Fibroblast of skin of scalp (primary cell): ENCODE data around the gene IL1R1.
A peak's percentile ranks its signal among the peaks of the same experiment; 100 is the strongest.

Experiments used
- DNase-seq: peaks from one replicate; pipeline ENCODE4 v3.0.0-alpha.2; 2013

The IL1R1 gene

DNA sequence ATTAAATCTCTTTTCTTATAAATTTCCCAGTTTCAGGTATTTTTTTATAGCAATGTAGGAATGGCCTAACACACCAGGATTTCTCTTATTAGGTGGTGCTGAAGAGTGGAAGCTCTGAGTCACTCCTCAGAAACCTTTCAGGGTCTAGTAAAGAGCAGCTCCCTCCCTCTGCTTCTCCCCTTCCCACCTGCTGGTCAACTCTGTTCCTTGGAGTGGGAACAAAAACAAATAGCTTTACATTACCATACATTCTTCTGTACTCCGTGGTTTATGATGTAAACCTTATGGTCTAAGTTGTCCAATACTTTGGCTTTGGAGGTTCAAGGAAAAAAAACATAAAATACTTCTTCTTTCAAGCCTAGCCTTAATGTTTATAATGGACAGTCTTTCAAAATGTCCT is 2.7 kb upstream of the IL1R1 start:
- DNase-seq, result peak; percentile 66

DNA sequence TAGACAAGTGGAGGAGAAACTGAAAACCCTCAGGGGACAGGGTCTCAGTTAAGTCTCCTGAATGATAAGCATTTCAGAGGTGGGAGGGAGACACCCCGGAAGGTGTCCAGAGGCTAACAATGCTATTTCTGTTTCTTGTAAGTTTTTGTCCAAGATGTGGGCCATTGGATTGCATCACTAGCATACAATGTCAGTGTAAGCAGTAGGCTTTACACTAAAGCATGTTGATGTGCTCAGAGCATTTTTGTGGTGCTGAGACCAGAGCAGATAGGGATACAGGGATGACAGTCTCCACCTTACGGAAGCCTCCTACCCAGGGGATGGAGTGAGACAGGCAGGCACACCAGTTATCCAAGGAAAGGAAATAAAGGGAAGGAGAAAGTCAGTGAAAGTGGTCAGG is 2.2 kb upstream of the IL1R1 start:
- DNase-seq, result peak; percentile 56

DNA sequence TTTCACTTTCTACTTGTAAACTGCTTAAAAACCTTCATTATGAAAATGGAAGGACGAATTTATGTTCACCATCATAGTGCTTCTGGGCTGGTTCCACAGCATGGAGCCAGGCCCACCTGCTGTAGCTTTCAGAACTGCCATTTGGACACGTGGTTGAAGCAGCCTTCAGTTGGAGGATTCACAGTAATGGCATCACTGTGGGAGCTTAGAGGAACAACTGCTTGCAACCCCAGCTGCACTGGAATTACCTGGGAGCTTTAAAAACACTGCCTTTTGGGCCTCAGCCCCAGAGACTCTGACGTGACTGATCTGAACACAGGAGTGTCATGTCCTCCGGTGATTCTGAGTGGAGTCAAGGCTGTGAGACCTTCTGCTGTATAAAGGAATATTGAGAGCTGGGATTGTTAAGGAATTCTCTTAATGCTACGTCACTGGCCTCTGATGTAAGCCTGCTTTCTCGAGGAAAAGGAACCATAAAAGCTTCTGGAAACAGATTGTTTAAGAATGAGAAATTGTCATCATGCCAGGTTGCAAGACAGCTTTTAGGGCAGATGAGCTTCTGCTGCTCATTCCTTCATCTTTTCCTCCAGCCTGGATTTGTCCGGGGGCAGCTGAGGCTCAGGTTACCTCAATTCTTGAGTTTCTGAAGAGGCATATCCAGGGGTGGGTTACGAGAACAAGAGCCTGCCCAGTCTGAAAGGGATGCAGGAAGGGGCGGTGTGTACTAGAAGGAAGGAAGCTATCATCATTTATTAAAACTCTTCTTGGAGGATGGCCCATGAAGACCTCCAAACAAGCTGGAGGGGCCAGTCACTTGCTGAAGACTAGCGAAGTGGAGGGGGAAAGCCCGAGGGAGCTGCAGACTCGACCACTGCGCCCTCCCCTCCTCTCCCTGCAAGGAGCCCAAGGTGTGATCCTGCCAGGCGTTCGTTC is 1.3 kb upstream of the IL1R1 start:
- DNase-seq, result peak; percentile 90

DNA sequence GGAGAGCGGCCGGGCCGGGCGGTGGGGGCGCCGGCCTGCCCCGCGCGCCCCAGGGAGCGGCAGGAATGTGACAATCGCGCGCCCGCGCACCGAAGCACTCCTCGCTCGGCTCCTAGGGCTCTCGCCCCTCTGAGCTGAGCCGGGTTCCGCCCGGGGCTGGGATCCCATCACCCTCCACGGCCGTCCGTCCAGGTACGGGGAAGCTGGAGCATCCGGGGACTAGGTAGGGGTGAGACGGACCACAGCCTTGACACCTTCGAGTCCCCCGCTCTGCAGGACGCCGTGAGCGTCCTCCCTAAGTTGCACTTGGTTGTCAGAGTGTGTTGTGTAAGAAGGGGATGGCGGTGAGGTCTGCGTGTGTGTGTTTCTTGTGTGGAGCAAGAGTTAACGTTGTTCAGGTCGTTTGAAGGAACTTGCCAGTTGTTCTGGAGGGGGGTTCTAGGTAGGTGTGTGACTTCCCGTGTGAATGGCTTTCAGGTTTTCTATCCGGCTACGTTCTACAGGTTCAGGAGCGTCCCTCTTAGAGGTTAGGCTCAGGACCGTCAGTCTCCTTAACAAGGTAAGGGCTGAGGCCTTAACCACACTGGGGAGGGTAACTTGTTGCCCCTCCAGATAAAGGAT is 393 bp downstream of the IL1R1 start:
- DNase-seq, result peak; percentile 32

DNA sequence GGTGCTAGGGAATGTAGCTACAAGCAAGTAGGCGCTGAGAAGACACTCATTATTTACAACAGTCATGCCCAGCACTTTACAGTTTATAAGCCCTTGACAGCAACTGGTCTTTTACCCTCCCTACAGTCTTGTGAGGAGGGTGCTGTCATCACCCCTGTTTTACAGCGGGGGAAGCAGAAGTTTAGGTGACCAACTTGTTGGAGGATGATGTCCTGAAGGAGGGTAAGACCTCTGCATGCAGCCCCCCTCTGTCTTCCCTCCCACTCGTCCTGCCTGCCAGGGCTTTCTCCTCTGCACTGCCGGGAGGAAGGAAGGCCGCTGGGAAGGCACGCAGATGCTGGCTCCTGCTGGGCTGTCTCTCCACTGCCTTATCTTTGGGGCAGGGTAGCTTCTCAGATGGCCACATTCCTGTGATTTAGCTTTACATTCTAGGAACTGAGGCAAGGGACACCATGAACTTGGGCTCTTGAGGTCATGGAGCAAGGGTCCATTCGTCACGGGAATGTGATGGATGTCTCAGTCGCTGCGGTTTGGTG is 972 bp downstream of the IL1R1 start:
- peak; percentile 28 for DNase-seq

DNA sequence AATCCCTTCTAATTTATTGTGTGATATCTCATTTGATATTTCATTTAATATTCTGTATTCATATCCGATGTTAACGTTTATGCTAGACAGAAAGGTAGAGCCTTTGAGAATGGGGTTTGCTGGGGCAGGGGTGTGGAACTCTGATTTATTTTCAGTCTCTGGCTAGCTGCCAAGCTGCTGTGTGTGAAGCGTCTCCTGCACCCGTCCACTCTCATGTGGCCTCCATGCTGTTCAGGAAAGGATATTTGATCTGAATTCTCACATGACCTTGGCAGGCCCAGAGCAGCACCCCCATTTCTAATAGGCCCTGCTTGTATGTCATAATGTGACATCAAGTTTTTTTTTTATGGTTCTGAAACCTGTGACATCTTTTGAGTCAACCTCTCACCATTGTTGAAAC is 1.6 kb downstream of the IL1R1 start:
- no peak for DNase-seq

DNA sequence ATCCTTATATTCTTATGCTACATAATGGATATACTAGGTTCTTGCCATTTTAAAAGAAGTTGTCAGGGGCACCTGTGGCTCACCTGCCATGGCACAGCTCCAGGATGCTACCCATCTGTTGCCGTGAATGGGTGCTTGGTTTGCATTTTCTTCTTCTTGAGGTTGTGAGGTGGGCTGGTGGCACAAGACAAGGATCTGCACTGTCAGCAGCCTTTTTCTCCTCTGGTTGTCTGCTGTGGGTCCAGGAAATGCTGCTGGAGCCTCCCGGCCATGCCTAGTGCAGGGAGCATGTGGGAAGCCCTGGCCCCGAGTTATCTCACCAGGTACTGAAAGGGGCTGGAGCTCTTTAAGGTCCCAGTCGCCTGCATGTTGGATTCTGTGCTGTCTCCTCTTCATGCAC is 2.6 kb downstream of the IL1R1 start:
- no peak for DNase-seq

DNA sequence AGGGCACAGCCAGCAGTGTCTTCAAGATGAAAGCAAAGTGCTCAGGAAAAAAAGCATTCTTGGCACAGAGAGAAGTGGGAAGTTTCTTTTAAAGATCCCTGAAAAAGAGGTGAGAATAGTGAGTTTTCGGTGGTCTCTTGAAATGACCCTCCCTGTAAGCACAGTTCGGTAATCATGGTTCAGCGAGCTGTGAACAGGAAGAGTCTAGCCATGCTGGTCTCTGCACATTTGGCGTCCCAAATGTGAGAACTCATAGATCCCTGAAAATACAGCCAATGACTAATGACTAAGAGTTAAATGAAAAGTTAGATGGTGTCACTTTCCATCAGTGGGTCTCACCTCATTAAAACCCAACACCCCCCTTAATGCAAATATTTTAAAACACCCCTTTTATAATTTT is 3.4 kb downstream of the IL1R1 start:
- DNase-seq, result no peak

DNA sequence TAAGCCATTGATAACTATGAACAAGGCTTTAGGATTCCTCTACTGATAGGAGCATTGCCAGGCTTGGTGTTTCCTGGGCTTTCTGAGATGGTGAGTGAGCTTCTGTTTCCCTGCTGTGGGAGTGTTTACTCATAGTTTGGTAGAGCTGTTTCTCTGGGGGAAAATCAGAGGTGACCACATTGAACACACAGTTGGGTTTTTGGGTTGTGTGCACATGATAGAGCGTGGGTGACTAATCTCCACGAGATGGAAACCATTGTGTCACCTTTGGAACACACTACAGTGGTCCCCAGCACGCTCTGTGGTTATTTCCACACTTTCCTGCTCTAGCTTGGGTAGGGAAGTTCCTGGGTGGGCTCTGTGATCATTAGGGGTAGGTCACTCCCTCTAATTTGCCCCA is 5.4 kb downstream of the IL1R1 start:
- DNase-seq, result peak; percentile 27

DNA sequence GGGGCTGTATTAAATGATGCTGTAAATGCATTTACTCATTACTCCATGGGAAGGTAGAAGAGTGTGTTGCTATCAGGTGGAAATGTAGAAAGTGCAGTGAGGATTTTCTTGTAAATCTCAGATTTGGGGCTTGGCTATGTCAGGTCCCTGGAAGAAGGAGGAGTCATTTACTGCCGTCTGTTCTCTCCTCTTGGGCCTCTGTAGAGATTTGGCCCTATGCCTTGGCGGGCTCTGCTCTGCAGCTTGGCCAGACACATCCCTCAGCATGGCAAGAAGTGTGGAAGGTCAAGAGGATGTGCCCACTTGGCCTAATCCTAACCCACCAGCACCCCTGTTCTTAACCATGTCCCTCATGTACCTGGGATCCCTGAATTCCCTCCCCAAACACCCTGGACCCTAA is 6.7 kb downstream of the IL1R1 start:
- DNase-seq, result no peak

DNA sequence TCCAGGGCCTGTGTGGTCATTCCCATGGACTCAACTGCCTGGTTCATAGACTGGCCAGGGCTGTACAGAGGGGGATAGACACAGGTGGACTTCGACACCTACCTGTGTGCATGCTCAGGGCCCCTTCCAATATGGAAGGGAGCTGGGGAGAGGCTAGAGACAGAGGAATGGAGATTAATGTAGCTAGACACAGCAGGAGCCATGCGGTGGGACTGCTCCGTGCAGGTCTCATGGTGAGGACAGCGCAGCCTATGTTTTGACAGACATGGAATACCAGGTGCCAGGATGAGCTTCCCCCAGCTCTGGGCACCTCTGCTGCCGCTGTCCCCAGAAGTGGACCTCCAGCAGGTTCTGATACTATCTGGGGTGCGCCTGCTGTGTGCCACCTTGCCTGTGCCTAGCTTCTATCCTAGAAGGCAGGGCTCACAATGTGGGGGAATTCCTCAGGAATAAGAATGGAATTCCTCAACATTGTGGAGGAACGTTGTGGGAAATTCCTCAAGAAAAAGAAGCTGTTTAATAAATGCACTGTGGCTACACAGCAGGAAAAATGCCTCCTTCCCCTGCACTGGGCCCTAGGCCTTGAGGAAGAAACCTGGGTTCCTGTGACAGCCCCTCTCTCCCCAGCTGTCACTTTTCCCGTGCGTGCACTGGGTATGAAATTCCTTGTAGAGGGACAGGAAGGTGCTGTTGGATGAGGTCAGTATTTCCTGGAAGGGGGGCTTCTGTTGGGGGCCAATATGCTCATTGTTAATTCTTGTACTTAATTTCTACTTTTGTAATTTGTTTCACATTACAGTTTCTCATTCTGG is 7.3 kb downstream of the IL1R1 start:
- DNase-seq, result peak; percentile 69

DNA sequence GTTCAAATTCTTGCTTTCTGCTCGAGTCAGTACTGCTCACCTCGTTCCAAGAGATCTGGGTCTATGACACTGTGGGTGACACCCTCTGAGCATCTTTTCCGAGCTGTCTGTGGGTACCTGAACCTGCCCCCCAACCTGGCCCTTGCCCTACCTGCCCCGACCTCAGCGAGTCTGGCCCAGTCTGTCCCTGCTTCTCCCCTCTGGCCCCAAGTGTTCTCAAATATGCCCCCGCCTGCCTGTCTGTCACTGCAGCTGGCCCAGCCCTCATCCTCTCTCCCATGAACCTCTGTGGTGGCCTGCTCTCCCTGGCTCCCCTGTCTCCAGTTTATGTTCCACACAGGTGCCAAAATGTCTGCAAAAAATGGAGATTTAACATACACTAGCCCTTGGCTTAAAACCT is 11.8 kb downstream of the IL1R1 start:
- no peak for DNase-seq

DNA sequence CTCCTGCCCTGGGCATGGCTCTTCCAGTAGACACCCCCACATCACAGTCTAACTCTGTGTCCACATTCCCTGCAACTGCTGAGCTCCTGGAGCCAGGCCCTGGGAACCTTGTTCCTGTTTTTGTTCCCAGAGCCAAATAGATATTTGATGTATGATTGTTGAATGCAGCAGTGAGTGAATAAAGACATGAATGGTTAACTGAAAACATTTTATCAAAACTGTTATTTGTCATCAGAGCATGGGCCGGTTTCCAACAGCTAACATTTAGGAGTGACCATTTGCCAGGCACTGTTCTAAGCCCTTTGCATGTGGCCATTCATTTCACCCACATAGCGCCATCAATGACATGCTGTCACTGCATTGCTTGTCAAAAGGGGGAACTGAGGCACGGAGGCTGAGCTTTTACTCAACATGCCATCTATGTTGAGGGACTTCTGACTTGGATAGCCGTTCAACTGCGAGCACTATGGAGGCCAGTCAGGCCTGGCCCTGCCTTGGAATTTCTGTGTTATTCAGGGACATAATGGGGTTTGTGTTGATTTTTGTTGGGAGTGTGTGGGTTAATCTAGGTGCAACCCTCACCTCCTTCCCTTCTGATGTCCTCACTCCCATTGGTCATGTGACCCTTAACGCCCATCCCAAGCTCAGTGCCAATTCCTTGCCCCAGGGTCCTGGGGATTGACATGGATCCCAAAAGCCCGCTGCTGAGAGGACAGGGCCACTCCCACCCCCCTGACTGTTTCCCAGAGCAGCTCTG is 12.6 kb downstream of the IL1R1 start:
- DNase-seq, result no peak

DNA sequence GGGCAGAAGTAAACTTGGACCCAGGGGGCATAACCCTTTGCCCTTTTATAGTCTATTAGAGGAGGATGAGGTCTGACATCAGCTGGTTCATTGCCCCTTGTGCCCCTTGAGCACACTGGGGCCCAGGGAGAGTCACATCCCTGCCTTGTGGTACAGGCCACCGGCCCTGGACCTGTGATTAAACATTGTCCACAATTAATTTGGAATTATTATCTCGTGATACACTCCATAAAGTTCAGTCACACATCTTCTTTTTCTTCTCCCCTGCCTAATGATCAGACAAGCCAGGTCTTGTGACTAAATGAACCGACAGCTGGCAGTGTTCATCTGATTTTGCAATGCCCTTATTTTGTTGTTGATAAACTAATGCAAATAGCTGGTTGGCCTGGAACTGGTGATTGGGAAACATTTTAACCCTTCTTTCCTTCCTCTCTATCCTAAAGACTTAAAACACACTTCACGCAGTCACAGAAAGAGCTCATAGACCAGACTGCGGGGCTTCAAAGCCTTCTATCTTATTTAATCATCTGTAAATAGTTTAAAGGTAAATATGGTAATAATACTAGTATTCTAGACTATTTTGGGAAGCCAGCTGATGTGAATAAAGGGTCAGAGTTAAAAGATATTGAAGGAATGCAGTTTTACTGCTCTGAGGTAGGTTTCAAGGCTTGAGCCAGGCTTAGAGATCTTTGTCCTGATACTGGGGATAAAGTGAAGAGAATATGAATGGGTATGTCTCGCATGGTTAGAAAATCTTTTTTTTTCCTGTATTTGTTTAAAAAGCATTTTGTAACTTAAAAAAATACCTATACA is 13.4 kb downstream of the IL1R1 start:
- no peak for DNase-seq

DNA sequence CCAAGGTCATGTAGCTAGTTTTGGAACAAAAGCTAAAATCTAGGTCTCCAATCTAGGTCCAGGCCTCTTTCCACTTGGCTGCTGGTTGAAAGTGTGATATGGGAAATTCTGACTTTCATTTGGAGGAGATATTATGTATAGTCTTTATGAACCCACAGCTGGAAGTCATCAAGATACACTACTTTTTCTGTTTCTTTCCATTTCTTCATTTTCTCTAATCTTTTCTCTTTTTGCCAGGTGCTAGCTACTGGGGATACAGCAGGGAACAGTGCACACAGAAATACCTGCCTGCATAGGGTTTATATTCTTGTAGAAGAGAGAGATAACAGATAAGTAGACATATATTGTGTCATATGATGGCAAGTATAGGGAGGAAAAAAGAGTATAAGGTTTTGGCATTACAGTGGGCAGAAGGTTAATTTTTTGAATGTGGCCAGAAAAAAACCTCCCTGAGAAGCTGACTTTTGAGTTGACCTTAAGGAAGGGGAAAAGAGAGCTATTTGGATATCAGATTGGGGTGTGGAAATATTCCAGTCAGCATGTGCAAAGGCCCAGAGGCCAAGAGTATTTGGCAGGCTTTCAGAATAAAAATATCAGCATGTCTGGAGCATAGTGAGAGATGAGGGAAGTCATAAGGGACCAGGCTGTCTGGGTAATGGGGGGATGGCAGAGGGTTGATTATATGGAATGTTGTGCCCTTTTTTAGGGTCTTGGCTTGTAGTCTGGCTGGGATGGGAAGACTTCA is 15.6 kb downstream of the IL1R1 start:
- no peak for DNase-seq

DNA sequence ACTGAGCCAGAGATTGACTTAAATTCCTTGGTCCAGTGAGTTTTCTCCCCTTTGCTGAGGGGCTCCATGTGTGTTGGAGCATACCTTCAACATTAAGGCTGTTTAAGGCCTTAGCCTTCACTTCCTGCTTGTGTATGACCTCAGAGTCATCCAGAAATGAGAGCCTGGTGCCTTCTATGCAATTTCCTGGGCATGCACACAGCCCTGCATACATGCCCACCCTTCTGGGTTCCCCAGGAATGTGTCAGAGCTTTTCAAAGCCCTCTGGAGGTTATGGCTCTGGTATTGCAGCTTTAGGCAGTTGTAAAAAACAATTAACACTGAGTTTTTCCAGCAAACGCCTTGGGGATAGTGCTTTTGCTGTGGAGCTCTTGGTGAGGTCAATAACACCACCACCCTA is 16.7 kb downstream of the IL1R1 start:
- DNase-seq, result peak; percentile 38

DNA sequence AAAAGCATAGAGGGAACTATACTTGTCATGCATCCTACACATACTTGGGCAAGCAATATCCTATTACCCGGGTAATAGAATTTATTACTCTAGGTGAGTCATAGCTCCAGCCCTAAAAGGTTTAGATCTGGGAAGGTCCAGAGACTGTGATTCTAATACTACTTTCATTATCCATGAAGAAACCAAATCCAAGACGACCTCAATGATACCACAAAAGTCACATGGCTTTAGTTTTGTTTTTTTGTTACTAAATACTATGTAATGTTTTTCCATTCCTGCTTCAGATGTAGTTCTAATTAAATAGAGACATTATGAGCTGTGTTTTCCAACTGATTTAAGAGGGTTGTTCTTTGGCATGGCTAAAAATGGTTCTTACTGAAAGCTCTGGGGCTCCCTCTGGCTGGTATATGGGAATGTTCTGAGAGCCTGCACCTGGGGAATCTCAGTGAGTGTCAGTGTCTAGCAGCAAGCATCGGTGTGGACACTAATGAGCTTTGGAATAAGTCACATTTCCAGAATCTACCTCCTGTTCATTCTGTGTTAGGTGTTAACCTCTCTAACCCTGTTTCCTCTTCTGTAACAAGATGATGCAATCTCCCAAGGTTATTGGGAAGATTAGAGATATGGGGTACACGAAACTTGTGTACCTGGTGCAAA is 23.8 kb downstream of the IL1R1 start:
- peak; percentile 66 for DNase-seq

DNA sequence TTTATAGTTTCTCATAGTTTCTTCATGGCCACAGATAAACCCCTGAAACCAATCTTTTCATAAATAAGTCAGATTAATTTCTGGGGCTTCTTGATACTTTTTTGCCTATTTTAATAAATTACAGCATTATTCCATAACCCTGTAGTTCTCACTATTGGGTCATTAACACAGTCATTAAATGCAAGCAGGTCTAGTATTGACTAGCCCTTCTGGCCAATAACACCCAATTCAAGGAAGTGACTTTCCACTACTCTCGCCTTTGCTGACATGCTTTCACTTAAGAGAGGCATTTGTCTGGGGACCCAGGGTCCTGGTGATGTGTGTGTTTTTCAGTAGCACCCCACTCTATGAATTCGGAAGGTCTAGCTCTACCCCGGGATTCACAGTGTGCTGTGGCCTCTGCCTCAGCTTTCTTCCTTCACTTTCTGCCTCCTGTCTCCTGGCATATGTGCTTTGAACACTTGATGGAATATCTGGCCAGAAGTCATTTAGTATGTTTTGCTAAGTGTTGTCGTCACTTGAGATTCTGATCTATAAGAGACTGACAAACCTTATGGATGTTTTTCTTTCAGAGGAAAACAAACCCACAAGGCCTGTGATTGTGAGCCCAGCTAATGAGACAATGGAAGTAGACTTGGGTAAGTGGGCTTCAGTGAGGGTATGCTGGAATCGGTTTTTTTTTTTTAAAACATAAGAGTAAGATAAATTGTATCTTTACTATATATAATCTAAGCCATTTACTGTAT is 25.7 kb downstream of the IL1R1 start:
- no peak for DNase-seq

DNA sequence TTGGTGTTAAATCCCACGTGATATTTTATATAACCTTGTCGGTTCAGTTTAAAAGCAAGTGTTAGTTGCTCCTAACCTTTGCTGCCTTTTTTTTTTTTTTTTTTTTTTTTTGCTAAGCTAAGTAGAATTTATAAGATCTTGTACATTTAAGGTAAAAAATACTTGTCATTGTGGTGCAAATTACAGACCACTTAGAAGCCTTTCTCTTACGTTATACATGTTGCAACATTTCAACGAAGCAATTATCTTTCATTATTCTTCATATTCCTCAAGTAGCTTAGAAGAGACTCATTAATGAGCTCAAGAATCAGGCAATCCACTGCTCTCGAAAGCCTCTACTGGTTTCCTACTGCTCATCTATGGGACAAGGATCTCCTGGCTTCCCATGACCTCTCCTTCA is 29.4 kb downstream of the IL1R1 start:
- DNase-seq, result no peak
